Esophagus squamous epithelium (tissue), 4 donors: ENCODE data around the gene HPGDS.

ENCODE experiments used
- CTCF ChIP-seq, 6 experiments: fragments of 450-650 bp in 4 of 6; fragments of 200-600 bp in 2 of 6; sonication (generic) in 2 of 6; IDR thresholded peaks; one replicate each; pipeline ENCODE4 v1.5.1; 2016 to 2019; ENCODE audit warnings: antibody characterized with exemption in 6 of 6, mild to moderate bottlenecking in 4 of 6, moderate library complexity in 4 of 6
- POLR2A ChIP-seq, 4 donors: fragments of 450-650 bp; IDR thresholded peaks; one replicate each; pipeline ENCODE4 v1.6.1; 2017; ENCODE audit warnings: antibody characterized with exemption in 4 of 4, mild to moderate bottlenecking in 4 of 4, moderate library complexity in 3 of 4

- TF ChIP-seq CTCF (IDR thresholded peaks at IDR 0.05) (no peak), POLR2A (IDR thresholded peaks at IDR 0.05) (no peak)
These were observed 35.3 kb downstream of the HPGDS start for GRCh38 chr4:94307231-94307871.
